WTC11 (cell line): ENCODE measurements around the gene TTC28. TPM values are rescaled to one million over a fixed set of nuclear protein-coding genes. Genes with fewer than 3 reads are reported as not detected.

Source experiments
- ATAC-seq: fragments of 200-7000 bp; cut with Tn5 transposase; 2 replicates; pipeline ENCODE4 v1.10.0; 2021; ENCODE audit warnings: mild to moderate bottlenecking, moderate library complexity
- CTCF ChIA-PET: fragments of 300-600 bp; sonication (Branson Sonifier 250); formaldehyde crosslinking; loops from one replicate; lab custom pipeline; 2021; ENCODE audit warnings: antibody characterized with exemption; lab: Charles Lee
- POLR2A ChIA-PET: fragments of 350-600 bp; sonication (Branson Sonifier 250); formaldehyde crosslinking; loops from one replicate; lab custom pipeline; 2021; ENCODE audit warnings: antibody characterized with exemption; lab: Charles Lee
- DNase-seq: peaks from one replicate; pipeline ENCODE4 v3.0.0; 2021; ENCODE audit warnings: low spot score
- H3K27ac Mint-ChIP-seq: 2 replicates; pipeline ENCODE4 v1.8.0; 2021; ENCODE audit warnings: mixed read lengths
- H3K27me3 Mint-ChIP-seq: 2 replicates; pipeline ENCODE4 v1.8.0; 2021; ENCODE audit warnings: low read depth, mild to moderate bottlenecking, moderate library complexity, mixed read lengths
- H3K36me3 Mint-ChIP-seq: 2 replicates; pipeline ENCODE4 v1.8.0; 2021; ENCODE audit warnings: mixed read lengths
- H3K4me1 Mint-ChIP-seq: 2 replicates; pipeline ENCODE4 v1.8.0; 2022; ENCODE audit warnings: mixed read lengths
- H3K4me3 Mint-ChIP-seq: 2 replicates; pipeline ENCODE4 v1.8.0; 2021; ENCODE audit warnings: mild to moderate bottlenecking, moderate library complexity, mixed read lengths
- H3K9me3 Mint-ChIP-seq: 2 replicates; pipeline ENCODE4 v1.8.0; 2021; ENCODE audit warnings: mixed read lengths
- ARID4B ChIP-seq: sonication (generic); formaldehyde crosslinking; IDR thresholded peaks from 2 replicates; pipeline ENCODE4 v1.8.0; 2023; ENCODE audit warnings: missing genetic modification reagents, mild to moderate bottlenecking, borderline replicate concordance
- ATF2 ChIP-seq: sonication (generic); formaldehyde crosslinking; IDR thresholded peaks from 2 replicates; pipeline ENCODE4 v1.8.1; 2022; ENCODE audit warnings: low read depth, missing genetic modification reagents, borderline replicate concordance
- EMX1 ChIP-seq: fragments of 250-450 bp; sonication (Bioruptor Pico); IDR thresholded peaks from 2 replicates; pipeline ENCODE4 v1.8.0; 2021; ENCODE audit warnings: mild to moderate bottlenecking
- ERG ChIP-seq: fragments of 250-450 bp; sonication (Bioruptor Pico); IDR thresholded peaks from 2 replicates; pipeline ENCODE4 v1.8.0; 2021; ENCODE audit warnings: mild to moderate bottlenecking
- IRF2 ChIP-seq: sonication (generic); formaldehyde crosslinking; IDR thresholded peaks from 2 replicates; pipeline ENCODE4 v1.8.0; 2022; ENCODE audit warnings: low read depth, missing genetic modification reagents, borderline replicate concordance
- JUN ChIP-seq: sonication (generic); formaldehyde crosslinking; IDR thresholded peaks from 2 replicates; pipeline ENCODE4 v1.8.0; 2023; ENCODE audit warnings: mild to moderate bottlenecking, missing genetic modification reagents
- KAT7 ChIP-seq: sonication (generic); formaldehyde crosslinking; IDR thresholded peaks from 2 replicates; pipeline ENCODE4 v1.8.1; 2023; ENCODE audit warnings: missing genetic modification reagents, mild to moderate bottlenecking, borderline replicate concordance
- MAX ChIP-seq: sonication (generic); formaldehyde crosslinking; IDR thresholded peaks from 2 replicates; pipeline ENCODE4 v1.8.0; 2022; ENCODE audit warnings: mild to moderate bottlenecking, missing genetic modification reagents
- MLX ChIP-seq: sonication (generic); formaldehyde crosslinking; IDR thresholded peaks from 2 replicates; pipeline ENCODE4 v1.8.1; 2023; ENCODE audit warnings: mild to moderate bottlenecking, missing genetic modification reagents, moderate library complexity
- MXD4 ChIP-seq: fragments of 250-450 bp; sonication (Bioruptor Pico); IDR thresholded peaks from 2 replicates; pipeline ENCODE4 v1.8.0; 2021; ENCODE audit warnings: mild to moderate bottlenecking, moderate library complexity, borderline replicate concordance
- NFYB ChIP-seq: sonication (generic); formaldehyde crosslinking; conservative IDR thresholded peaks from 2 replicates; pipeline ENCODE4 v1.8.0; 2022; ENCODE audit warnings: low read depth, missing genetic modification reagents
- SMAD4 ChIP-seq: sonication (generic); formaldehyde crosslinking; IDR thresholded peaks from 2 replicates; pipeline ENCODE4 v1.8.0; 2022; ENCODE audit warnings: mild to moderate bottlenecking, missing genetic modification reagents
- STAT6 ChIP-seq: sonication (generic); formaldehyde crosslinking; conservative IDR thresholded peaks from 2 replicates; pipeline ENCODE4 v1.8.1; 2023; ENCODE audit warnings: mild to moderate bottlenecking, low read depth, missing genetic modification reagents, moderate library complexity
- TCF7 ChIP-seq: sonication (generic); formaldehyde crosslinking; IDR thresholded peaks from 2 replicates; pipeline ENCODE4 v1.8.0; 2022; ENCODE audit warnings: mild to moderate bottlenecking, low read depth, missing genetic modification reagents, moderate library complexity
- USF1 ChIP-seq: sonication (generic); formaldehyde crosslinking; IDR thresholded peaks from 2 replicates; pipeline ENCODE4 v1.8.0; 2022; ENCODE audit warnings: mild to moderate bottlenecking, missing genetic modification reagents
- USF2 ChIP-seq: sonication (generic); formaldehyde crosslinking; IDR thresholded peaks from 2 replicates; pipeline ENCODE4 v1.8.1; 2023; ENCODE audit warnings: mild to moderate bottlenecking, missing genetic modification reagents, moderate library complexity
- ZMAT4 ChIP-seq: fragments of 250-450 bp; sonication (Bioruptor Pico); IDR thresholded peaks from 2 replicates; pipeline ENCODE4 v1.9.0; 2021; ENCODE audit warnings: mild to moderate bottlenecking
- total RNA-seq: library from RNA; stranded (reverse); gene quantifications from 3 replicates; pipeline ENCODE4 v1.2.3, GENCODE V29; 2021

The TTC28 gene
- total RNA-seq, 1 experiment from 2014 or later: 13.0 TPM

GRCh38 chr22:28299753-28300152 lies 379.9 kb downstream of the TTC28 start:
- POLR2A ChIA-PET: interaction anchor here (0.6 kb wide), 1 partner anchor 218 kb away, joined by 3 read pairs; no protein-coding TSS in a partner anchor
- H3K27ac Mint-ChIP-seq: no peak overlapping the region
- H3K9me3 Mint-ChIP-seq: no peaks in the 10 kb centered on the region
- DNase-seq (no peak), ATAC-seq (no peak)
- CTCF ChIA-PET: interaction anchor here (1.5 kb wide), 1 partner anchor 47 kb away, joined by 5 read pairs; no protein-coding TSS in a partner anchor
- H3K36me3 Mint-ChIP-seq: no peaks in the 10 kb centered on the region
- no peak overlapping the region for H3K4me3 Mint-ChIP-seq
- no peaks in the 10 kb centered on the region for H3K27me3 Mint-ChIP-seq
- H3K4me1 Mint-ChIP-seq: no peaks in the 10 kb centered on the region
- TF ChIP-seq MLX (CRISPR knock-in tag) (no peak), USF2 (CRISPR knock-in tag) (no peak), IRF2 (CRISPR knock-in tag) (no peak), MXD4 (CRISPR knock-in tag) (no peak), STAT6 (no peak), USF1 (no peak), ZMAT4 (CRISPR knock-in tag) (no peak), ERG (CRISPR knock-in tag) (no peak), MAX (no peak), ATF2 (no peak), SMAD4 (CRISPR knock-in tag) (no peak), JUN (CRISPR knock-in tag) (no peak), ARID4B (CRISPR knock-in tag) (no peak), KAT7 (CRISPR knock-in tag) (no peak), TCF7 (no peak), EMX1 (CRISPR knock-in tag) (no peak), NFYB (CRISPR knock-in tag) (no peak)
- TF ChIP-seq, all 79 proteins: peak for 0
